ENCODE data around the gene GRPEL2. TPM values are rescaled to one million over a fixed set of nuclear protein-coding genes. Genes with fewer than 3 reads are reported as not detected.
A peak's percentile ranks its signal among the peaks of the same experiment; 100 is the strongest.

Gene GRPEL2
- total RNA-seq, 1 experiment from 2014 or later, result 47.3 TPM

DNA sequence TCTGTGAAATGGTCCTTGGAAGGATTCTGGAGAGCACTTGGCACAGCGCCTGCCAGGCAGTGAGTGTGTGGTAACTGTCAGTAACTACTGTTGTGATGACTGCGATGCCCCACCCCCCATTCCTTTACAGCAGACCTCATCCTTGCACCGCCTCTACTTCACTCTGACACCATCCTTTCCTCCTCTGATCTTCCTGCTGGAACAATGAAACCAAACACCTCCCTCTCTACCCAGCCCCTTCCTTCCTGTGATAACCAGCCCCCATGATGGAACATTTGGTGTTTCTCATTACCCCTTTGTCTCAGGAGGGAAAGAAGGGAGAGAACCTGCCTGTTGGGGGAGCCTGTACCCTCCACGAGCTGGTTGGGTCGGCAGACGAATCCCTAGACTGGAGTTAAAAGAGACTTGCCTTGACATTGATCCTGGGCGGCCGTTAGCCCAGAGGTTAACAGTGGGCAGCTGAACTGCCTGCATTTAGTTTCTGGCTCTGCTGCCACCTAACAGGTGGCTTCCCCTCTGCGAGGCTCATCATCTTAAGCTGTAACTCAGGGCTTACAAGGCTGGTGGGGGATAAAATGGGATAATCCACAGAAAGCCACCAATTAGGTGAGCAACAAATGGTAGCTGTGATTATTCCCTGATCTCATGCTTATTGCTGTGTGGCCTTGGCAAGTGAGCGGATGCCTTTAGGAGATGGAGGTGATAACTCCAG, 34.2 kb upstream of the GRPEL2 start:
- H2AK5ac ChIP-seq (ENCODE audit: insufficient read length, low read length), result no peak overlapping the region
- no peak overlapping the region for H3K23ac ChIP-seq (ENCODE audit: insufficient read length, low read depth, low read length)
- peak; percentile 47 for DNase-seq
- no peak overlapping the region for H2BK12ac ChIP-seq (ENCODE audit: insufficient read length, low read depth, low read length)
- H2BK15ac ChIP-seq (ENCODE audit: low read depth, low read length), result no peak overlapping the region
- no peak overlapping the region for H2AFZ ChIP-seq (ENCODE audit: low read length)
- Mint-ChIP-seq H3K27ac (peak overlapping the region in 2 of 3 experiments; percentile 3 to 18; a peak in 2 of 7 replicates), H3K27me3 (ENCODE audit: low read depth) (no peaks in the 10 kb centered on the region; the same call in none of the 2 replicates), H3K9me3 (no peaks in the 10 kb centered on the region), H3K36me3 (ENCODE audit: insufficient read depth in 1 of 3, low read depth in 3 of 3) (no peaks in the 10 kb centered on the region), H3K4me1 (peaks cover 10 to 13% of the 10 kb centered on the region in 2 experiments), H3K4me3 (no peak overlapping the region)
- no peak overlapping the region for H4K8ac ChIP-seq (replicated peaks; ENCODE audit: insufficient read length, low read depth, low read length)
- H3K4me2 ChIP-seq (ENCODE audit: insufficient read depth, insufficient read length, low read length), result no peak overlapping the region
- H3K4me1 ChIP-seq (ENCODE audit: insufficient read depth, low read length), result no peaks in the 10 kb centered on the region
- WGBS (ENCODE audit: extremely low coverage, insufficient read length, low lambda C conversion rate), result no CpG with 5 or more reads among the region's 10 CpGs
- H3K18ac ChIP-seq (ENCODE audit: insufficient read length, low read depth, low read length), result no peak overlapping the region
- H3K27me3 ChIP-seq (ENCODE audit: insufficient read depth, low read length), result no peaks in the 10 kb centered on the region
- H4K91ac ChIP-seq (ENCODE audit: insufficient read length, low read depth, low read length), result no peak overlapping the region
- H3K9ac ChIP-seq (ENCODE audit: extremely low read depth, insufficient read length, low read length), result no peak overlapping the region
- H3T11ph ChIP-seq (ENCODE audit: low read length), result no peak overlapping the region
- no peak overlapping the region for H2BK20ac ChIP-seq (ENCODE audit: low read depth, low read length, poor library complexity, severe bottlenecking)
- H3K23me2 ChIP-seq (ENCODE audit: insufficient read length, low read depth, low read length, poor library complexity, severe bottlenecking), result no peaks in the 10 kb centered on the region
- no peak overlapping the region for H2BK5ac ChIP-seq (ENCODE audit: insufficient read length, low read length)
- no peak overlapping the region for H3K14ac ChIP-seq (ENCODE audit: insufficient read depth, low read length)
- TF ChIP-seq, protein P1, sequence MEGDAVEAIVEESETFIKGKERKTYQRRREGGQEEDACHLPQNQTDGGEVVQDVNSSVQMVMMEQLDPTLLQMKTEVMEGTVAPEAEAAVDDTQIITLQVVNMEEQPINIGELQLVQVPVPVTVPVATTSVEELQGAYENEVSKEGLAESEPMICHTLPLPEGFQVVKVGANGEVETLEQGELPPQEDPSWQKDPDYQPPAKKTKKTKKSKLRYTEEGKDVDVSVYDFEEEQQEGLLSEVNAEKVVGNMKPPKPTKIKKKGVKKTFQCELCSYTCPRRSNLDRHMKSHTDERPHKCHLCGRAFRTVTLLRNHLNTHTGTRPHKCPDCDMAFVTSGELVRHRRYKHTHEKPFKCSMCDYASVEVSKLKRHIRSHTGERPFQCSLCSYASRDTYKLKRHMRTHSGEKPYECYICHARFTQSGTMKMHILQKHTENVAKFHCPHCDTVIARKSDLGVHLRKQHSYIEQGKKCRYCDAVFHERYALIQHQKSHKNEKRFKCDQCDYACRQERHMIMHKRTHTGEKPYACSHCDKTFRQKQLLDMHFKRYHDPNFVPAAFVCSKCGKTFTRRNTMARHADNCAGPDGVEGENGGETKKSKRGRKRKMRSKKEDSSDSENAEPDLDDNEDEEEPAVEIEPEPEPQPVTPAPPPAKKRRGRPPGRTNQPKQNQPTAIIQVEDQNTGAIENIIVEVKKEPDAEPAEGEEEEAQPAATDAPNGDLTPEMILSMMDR (conservative IDR thresholded peaks at IDR 0.05), result no peak; the same call in 2 of the 3 replicates
- no peak overlapping the region for H2BK120ac ChIP-seq (ENCODE audit: low read depth, low read length, poor library complexity, severe bottlenecking)
- no peak overlapping the region for H3K56ac ChIP-seq (ENCODE audit: insufficient read length, low read depth, low read length)
- no peaks in the 10 kb centered on the region for H3K9me3 ChIP-seq (ENCODE audit: control insufficient read depth, low read depth, low read length)
- no peaks in the 10 kb centered on the region for H3K79me1 ChIP-seq (ENCODE audit: insufficient read depth, low read depth, low read length, poor library complexity, severe bottlenecking)
- H3K4ac ChIP-seq (ENCODE audit: low read depth, low read length), result no peak overlapping the region
- H4K5ac ChIP-seq (ENCODE audit: insufficient read length, low read depth, low read length), result no peak overlapping the region
- no peaks in the 10 kb centered on the region for H4K20me1 ChIP-seq (ENCODE audit: control insufficient read depth, insufficient read depth, insufficient read length)
- H3K79me2 ChIP-seq (ENCODE audit: insufficient read depth, low read length), result no peaks in the 10 kb centered on the region
- no peak overlapping the region for H3K27ac ChIP-seq (ENCODE audit: insufficient read length, low read depth, low read length)

Measured in H9 (cell line).